GM18499 (cell line): ENCODE data around the gene CSNK1G2.

Experiments used
- ATAC-seq: cut with Tn5 transposase; IDR thresholded peaks from one replicate; pipeline ENCODE4 v1.9.1; 2021; ENCODE audit warnings: moderate number of reproducible peaks; ENCODE audit not compliant: insufficient read depth, unreplicated experiment

Gene CSNK1G2

DNA sequence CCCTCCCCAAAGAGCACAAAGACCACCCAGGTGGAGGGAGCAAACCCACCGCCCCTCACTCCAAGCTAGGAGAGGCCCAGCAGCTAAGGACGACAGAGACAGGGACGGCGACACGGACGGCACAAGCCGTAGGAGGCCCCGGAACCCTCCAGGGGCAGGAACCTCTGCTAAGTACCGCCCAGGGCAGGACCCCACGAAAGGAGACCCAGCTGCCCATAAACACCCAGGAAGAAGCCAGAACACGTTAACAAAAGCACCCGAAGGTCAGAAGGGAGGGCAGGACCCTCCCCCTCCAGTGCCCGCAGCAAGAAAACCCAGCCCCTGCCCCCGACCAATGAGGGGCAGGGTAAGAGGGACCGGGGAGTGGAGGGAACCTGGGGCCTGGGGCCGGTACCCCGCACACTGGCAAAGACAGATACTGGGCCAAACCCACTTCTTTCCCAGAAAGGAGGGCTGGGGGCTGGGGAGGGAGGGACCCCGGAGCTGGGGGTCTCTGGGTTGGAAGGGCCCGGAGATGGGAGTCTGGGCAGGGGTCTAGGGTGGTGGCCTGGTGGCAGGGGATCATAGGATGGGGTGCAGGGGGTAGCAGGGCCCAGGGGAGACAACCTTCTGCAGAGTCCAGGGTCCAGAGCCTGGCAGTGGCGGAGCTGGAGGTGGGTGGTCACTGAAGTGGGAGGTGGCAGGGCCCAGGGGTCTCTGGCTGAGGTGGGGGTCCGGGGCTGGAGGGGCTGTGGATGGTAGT lies 72.1 kb downstream of the CSNK1G2 start:
- no peak for ATAC-seq

DNA sequence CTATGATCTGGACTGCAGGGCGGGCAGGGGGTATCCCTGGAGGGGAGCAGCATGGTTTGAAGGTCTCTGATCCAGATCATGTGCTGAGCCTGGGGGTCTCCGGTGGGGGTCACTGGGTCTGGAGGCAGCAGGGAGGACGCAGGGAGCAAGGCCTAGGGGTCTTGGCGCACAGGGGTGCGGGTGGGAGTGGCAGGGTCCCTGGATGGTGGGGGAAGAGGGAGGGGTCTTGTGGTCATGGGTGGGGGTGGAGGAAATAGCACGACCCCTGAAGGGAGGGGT lies 72.7 kb downstream of the CSNK1G2 start:
- ATAC-seq, result no peak

DNA sequence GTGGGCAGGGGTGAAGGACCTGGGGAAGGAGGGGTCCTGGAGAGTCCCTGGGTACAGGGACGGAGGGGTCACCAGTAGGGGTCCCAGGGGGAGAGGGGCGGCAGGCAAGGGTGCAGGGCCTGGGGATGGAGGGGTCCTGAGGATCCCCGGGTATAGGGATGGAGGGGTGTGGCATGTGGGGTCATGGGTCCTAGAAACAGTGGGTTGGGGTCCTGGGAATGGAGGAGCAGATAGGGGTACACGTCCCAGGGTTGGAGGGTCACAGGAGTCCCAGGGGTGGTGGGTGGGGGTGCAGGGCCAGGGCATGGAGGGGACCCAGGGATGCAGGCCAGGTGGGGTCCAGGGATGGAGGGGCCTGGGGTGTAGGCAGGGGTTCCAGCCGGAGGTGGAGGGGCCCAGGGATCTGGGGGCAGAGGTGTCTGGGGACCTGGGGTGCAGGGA lies 73.2 kb downstream of the CSNK1G2 start:
- no peak for ATAC-seq

DNA sequence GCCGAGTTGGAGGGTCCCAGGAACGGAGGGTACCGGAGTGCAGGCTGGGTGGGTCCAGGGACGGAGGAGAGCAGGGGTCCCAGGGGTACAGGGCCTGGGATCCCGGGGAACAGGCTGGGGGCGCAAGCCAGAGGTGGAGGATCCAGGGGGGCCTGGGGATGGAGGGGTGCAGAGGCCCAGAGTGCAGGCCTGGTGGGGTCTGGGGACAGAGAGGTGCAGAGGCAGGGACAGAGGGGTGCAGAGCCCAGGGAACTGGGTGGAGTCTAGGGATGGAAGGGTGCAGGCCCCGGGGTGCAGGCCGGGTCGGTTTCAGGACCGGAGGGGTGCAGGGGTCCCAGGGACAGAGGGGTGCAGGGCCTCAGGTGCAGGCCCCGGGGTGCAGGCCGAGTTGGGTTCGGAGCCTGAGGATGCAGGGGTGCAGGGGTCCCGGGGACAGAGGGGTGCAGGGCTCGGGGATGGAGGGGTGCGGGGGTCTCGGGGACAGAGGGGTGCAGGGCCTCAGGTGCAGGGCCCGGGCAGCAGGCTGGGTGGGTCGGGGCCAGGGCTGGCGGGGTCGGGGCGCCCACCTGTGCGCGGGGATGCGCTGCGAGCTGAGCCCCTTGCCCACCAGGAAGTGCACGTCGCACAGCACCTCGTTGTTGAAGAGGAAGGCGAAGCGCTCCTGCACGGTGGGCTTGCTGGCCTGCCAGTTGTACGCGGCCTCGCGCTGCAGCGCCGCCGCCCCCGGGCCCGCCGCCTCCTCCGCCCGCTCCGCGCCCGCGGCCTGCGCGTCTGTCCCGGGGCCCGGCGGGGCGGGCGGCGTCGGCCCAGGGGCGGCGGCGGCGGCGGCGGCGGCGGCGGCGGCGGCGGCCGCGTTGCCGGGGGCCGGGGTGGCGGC lies 74.0 kb downstream of the CSNK1G2 start:
- ATAC-seq, result no peak

DNA sequence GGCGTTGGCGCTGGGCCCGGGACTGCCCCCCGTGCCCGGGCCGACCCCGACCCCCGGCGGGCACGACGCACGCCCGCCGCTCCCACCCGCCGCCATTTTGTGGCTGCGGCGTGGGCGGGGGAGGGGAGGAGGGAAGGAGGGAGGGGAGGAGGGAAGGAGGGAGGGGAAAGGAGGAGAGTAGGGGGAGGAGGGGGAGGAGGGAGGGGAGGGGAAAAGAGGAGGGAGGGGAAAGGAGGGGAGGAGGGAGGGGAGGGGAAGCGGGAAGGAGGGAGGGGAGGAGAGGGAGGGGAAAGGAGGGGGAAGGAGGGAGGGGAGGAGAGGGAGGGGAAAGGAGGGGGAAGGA lies 74.6 kb downstream of the CSNK1G2 start, which contains the start of gene BTBD2:
Gene BTBD2 (minus strand): TSS at position 107 of the 343 bp plus-strand sequence. CDS start 11 bp downstream, at position 96.
- no peak for ATAC-seq

DNA sequence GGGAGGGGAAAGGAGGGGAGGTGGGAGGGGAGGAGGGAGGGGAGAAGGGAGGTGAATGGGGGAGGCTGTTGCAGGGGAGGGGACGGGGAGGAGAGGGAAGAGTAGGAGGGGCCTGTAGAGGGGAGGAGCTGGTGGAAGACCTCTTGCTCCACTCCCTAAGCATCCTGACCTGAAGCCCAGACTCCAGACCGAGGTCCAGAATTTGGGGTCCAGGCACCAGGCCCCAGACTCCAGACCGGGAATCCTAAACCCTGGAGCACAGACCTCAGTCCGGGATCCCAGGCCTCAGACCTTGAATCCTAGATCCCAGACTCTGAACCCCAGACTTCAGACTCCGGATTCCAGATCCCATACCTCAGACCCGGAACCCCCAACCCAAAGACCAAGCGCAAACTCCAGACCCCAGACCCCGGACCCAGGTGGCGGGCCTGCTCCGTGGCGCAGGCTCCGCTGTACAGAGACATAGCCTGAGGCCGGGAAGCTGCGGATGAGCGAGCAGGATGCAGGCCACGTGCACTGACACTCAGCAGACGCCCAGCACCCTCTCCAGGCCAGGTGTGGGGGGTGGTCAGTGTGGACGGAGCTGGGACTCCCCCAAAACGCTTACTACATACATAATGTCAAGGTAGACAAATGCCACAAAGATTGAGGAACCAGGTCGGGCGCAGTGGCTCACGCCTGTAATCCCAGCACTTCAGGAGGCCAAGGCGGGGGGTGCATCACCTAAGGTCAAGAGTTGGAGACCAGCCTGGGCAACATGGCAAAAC lies 75.3 kb downstream of the CSNK1G2 start:
- ATAC-seq, result no peak

DNA sequence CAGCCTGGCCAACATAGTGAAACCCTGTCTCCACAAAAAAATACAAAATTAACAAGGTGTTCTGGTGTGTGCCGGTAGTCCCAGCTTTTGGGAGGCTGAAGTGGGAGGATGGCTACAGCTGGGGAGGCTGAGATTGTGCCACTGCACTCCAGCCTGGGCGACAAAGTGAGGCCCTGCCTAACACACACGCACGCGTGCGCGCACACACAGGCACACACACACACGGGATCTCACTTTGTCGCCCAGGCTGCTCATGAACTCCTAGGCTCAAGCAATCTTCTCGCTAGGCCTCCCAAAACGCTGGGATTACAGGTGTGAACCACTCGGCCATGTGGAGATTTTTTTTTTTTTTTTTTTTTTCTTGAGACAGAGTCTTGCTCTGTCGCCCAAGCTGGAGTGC lies 77.8 kb downstream of the CSNK1G2 start:
- no peak for ATAC-seq

DNA sequence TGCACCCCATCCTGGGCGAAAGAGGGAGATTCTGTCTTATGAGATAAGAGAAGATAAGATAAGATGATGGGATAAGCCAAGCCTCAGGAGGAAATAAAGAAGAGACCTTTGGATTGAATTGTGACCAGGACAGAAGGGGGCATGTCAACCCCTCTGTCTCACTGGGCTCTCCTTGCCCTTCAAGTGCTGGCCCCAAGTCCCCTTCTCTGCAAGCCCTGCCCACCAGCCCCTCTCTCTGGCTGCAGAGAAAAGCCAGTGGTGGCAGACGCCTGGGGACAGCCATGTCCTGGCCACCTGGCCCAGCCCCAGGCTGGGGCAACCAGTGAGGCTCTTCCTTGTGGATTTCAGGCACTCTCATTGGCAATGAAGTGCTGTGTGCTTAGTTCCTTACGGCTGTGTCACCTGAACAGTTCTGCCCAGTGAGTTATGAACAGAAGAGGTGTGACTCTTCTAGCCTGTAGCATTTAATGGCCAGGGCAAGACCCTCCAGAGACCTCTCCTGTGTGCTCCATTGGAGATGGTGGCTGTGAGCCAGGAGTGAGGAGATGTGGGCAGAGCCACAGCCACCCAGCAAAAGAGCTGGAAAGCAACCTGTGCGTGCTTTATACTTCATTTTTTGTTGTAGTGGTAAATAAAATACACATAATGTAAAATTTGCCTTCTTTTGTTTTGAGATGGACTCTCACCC lies 80.6 kb downstream of the CSNK1G2 start:
- ATAC-seq, result no peak

DNA sequence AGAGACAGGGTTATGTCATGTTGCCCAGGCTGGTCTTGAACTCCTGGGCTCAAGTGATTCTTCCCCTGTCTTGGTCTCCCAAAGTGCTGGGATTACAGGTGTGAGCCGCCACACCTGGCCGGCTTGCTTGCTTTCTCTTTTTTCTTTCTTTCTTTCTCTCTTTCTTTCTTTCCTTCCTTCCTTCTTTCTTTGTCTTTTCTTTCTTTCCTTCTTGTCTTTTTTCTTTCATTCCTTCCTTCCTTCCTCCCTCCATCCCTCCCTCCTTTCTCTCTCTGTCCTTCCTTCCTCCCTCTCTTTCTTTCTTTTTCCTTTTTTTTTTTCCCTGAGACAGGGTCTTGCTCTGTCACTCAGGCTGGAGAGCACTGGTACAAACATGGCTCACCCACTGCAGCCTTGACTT lies 81.3 kb downstream of the CSNK1G2 start:
- ATAC-seq, result no peak

DNA sequence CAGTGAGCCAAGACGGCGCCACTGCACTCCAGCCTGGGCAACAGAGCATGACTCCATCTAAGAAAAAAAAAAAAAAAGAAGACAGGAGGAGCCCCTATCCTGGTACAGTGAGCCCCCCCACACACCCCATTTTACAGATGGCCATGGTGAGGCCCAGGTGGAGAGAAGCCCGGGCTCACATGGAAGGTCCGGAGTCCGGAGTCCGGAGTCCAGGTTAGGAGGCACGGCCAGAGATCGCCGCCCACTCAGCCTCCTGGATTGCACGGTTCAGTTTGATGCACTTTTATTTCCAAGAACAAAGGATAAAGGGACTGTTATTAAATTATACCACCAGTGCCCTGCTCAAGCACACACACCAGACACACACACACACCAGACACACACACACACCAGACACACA lies 85.8 kb downstream of the CSNK1G2 start:
- ATAC-seq, result no peak

DNA sequence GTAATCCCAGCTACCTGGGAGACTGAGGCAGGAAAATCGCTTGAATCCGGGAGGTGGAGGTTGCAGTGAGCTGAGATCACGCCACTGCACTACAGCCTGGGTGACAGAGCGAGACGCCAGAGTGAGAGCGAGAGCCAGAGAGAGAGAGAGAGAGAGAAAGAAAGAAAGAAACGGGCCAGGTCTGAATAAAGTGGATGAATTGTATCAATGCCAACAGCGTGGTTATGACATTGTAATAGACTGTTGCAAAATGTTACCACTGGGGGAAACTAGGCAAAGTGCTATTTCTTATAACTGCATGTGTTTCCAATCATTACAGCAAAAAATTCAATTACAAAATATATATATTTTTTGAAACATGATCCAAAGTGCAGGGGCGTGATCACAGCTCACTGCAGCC lies 86.4 kb downstream of the CSNK1G2 start:
- no peak for ATAC-seq
